Caco-2 (cell line): ENCODE results near the gene NEK10. TPM values are rescaled to one million over a fixed set of nuclear protein-coding genes. Genes with fewer than 3 reads are reported as not detected.

Experiments used
- BruUV-seq: library from RNA; stranded (reverse); fragments of 400-500 nt; replicated peaks from 2 replicates; lab custom pipeline; 2021; lab: Mats Ljungman, UMichigan
- CTCF ChIA-PET: fragments of 300-600 bp; sonication (Branson Sonifier 250); formaldehyde crosslinking; loops from one replicate; lab custom pipeline; 2022; ENCODE audit warnings: antibody characterized with exemption; lab: Charles Lee
- POLR2A ChIA-PET: fragments of 300-600 bp; sonication (Branson Sonifier 250); formaldehyde crosslinking; loops from one replicate; lab custom pipeline; 2022; ENCODE audit warnings: antibody characterized with exemption; lab: Charles Lee
- DNase-seq, 2 experiments: peaks; one replicate each; pipeline versions ENCODE4 v3.0.0 to v3.0.0-alpha.2; 2020 to 2022
- H3K27me3 ChIP-seq: replicated peaks from 2 replicates; pipeline ENCODE4 v1.6.0; 2011; ENCODE audit warnings: low read length; ENCODE audit not compliant: control insufficient read depth, insufficient read depth
- H3K36me3 ChIP-seq: 2 replicates; pipeline ENCODE4 v1.5.1; 2011; ENCODE audit warnings: low read length; ENCODE audit not compliant: control insufficient read depth, insufficient read depth
- H3K4me1 ChIP-seq: fragments of 250-450 bp; sonication (Bioruptor Pico); 2 replicates; pipeline ENCODE4 v1.5.1; 2020; ENCODE audit warnings: mild to moderate bottlenecking
- H3K4me3 ChIP-seq: 2 replicates; pipeline ENCODE4 v1.5.1; 2011; ENCODE audit warnings: low read depth, mild to moderate bottlenecking, control low read depth, low read length
- H3K9me3 ChIP-seq: fragments of 250-450 bp; sonication (Bioruptor Pico); 2 replicates; pipeline ENCODE4 v1.5.1; 2020; ENCODE audit warnings: mild to moderate bottlenecking, moderate library complexity
- H3K27ac Mint-ChIP-seq: one replicate; pipeline ENCODE4 v1.8.0; 2022; ENCODE audit warnings: mixed read lengths; ENCODE audit not compliant: unreplicated experiment
- H3K27me3 Mint-ChIP-seq: one replicate; pipeline ENCODE4 v1.8.0; 2022; ENCODE audit warnings: mixed read lengths; ENCODE audit not compliant: insufficient read depth, unreplicated experiment
- H3K36me3 Mint-ChIP-seq: one replicate; pipeline ENCODE4 v1.8.0; 2022; ENCODE audit warnings: mild to moderate bottlenecking, mixed read lengths; ENCODE audit not compliant: insufficient read depth, unreplicated experiment
- H3K4me1 Mint-ChIP-seq: one replicate; pipeline ENCODE4 v1.8.0; 2022; ENCODE audit warnings: low read depth, mixed read lengths; ENCODE audit not compliant: unreplicated experiment
- H3K4me3 Mint-ChIP-seq: one replicate; pipeline ENCODE4 v1.8.0; 2022; ENCODE audit warnings: mild to moderate bottlenecking, moderate library complexity, mixed read lengths; ENCODE audit not compliant: unreplicated experiment
- H3K9me3 Mint-ChIP-seq: one replicate; pipeline ENCODE4 v1.8.0; 2022; ENCODE audit warnings: mixed read lengths; ENCODE audit not compliant: unreplicated experiment
- intact Hi-C: fragments of 100-400 bp; cut with micrococcal nuclease; formaldehyde crosslinking; loops from one replicate; pipeline ENCODE4 v1.10.0; 2022; ENCODE audit not compliant: unreplicated experiment
- total RNA-seq: library from RNA; stranded (reverse); gene quantifications from 2 replicates; pipeline ENCODE4 v1.2.3, GENCODE V29; 2022
- TF ChIP-seq, protein P1 (sequence below), 2 experiments: fragments of 200-600 bp in 1 of 2; IDR thresholded peaks; 1 replicate in 1 of 2; 2 replicates in 1 of 2; pipeline versions ENCODE4 v1.5.1 to v1.8.0; 2011 to 2022; ENCODE audit warnings: antibody characterized with exemption in 1 of 2, control low read depth in 1 of 2, inconsistent platforms in 1 of 2, low read depth in 1 of 2, low read length in 1 of 2, mild to moderate bottlenecking in 1 of 2, moderate library complexity in 1 of 2; ENCODE audit not compliant: insufficient read depth in 1 of 2, severe bottlenecking in 1 of 2, unreplicated experiment in 1 of 2

Gene NEK10
- total RNA-seq, 1 experiment from 2014 or later: 0.39 TPM

DNA sequence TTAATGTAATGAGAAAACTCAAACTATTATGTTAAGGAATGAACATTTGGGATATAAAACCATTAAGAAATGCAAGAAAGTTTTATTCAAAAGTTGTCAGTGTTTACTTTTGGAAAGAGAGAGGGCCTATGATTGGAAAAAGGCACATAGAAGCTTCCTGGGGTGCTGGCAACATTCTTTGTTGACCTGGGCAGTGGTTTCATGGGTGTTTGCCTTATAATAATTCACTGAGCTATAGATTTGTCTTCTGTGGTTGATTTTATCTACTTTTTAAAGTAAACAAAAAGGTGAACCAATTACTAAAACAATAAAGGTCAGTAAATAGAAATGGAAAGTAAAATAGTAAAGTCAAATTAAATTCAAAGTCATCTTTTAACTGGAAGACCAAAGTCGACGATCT is 308.8 kb downstream of the NEK10 start:
- Histone ChIP-seq H3K9me3 (no peaks in the 10 kb centered on the region), H3K4me1 (no peaks in the 10 kb centered on the region), H3K4me3 (no peak overlapping the region), H3K27me3 (no peaks in the 10 kb centered on the region), H3K36me3 (no peaks in the 10 kb centered on the region)
- no peaks in the 10 kb centered on the region for H3K27me3 Mint-ChIP-seq
- intact Hi-C loops: no loop called here
- H3K36me3 Mint-ChIP-seq: no peaks in the 10 kb centered on the region
- ChIA-PET CTCF (no interaction called here), POLR2A (no interaction called here)
- TF ChIP-seq, protein P1, sequence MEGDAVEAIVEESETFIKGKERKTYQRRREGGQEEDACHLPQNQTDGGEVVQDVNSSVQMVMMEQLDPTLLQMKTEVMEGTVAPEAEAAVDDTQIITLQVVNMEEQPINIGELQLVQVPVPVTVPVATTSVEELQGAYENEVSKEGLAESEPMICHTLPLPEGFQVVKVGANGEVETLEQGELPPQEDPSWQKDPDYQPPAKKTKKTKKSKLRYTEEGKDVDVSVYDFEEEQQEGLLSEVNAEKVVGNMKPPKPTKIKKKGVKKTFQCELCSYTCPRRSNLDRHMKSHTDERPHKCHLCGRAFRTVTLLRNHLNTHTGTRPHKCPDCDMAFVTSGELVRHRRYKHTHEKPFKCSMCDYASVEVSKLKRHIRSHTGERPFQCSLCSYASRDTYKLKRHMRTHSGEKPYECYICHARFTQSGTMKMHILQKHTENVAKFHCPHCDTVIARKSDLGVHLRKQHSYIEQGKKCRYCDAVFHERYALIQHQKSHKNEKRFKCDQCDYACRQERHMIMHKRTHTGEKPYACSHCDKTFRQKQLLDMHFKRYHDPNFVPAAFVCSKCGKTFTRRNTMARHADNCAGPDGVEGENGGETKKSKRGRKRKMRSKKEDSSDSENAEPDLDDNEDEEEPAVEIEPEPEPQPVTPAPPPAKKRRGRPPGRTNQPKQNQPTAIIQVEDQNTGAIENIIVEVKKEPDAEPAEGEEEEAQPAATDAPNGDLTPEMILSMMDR (IDR thresholded peaks at IDR 0.05; ENCODE audit: insufficient read depth in 1 of 2, low read depth in 1 of 2, low read length in 1 of 2, severe bottlenecking in 1 of 2, unreplicated experiment in 1 of 2): no peak
- H3K4me1 Mint-ChIP-seq: no peaks in the 10 kb centered on the region
- BruUV-seq: no TSS peak
- no peak overlapping the region for H3K27ac Mint-ChIP-seq
- H3K4me3 Mint-ChIP-seq: no peak overlapping the region
- peaks cover 9% of the 10 kb centered on the region for H3K9me3 Mint-ChIP-seq
- DNase-seq: no peak

Other genes starting within 250 kb of the NEK10 start
- gene SLC4A7, start 115.0 kb upstream of the NEK10 start, total RNA-seq: 14.9 and 16.9 TPM in 2 replicates